ENCODE measurements around the gene PPP1R1A. TPM values are rescaled to one million over a fixed set of nuclear protein-coding genes. Genes with fewer than 3 reads are reported as not detected.
A peak's percentile ranks its signal among the peaks of the same experiment; 100 is the strongest.

PPP1R1A gene
- total RNA-seq, 1 experiment from 2014 or later = 8.5 TPM

DNA sequence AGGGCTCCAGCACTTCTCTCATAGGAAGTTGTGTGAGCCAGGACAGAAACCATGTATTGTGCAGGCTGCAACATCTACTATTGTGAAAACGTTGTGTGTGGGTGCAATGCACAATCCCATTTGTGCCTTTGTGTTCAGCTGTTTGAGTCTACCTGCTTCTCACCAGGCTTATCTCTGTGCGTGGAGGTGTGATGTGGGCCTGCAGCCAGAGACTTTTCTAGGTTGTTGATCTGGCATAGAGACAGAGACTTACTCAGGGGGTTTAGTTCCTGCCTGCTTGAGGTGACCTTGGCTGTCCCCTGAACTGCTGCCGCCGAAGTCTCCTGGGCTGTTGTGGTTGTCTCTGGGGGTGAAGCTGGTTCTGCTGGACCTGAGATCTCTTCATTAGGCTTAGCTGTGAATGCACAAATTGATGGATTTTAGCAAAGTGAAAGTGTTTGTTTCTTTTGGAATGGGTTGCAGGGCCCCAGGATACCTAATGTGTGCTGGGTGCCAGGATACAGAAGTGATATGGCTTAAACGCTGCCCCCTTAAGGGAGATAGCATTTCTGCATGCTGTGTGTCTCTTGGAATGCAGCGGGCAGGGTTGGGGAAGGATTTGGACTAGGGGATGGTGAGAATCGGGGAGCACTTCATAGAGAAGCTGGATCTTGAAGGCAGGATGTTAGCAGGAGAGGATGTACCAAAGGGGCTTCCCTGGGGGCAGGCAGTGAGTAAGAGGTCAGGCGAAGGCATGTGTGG is 43.7 kb upstream of the PPP1R1A start:
- Histone ChIP-seq H2BK120ac (ENCODE audit: low read depth, low read length, poor library complexity, severe bottlenecking) (no peak overlapping the region), H2BK5ac (ENCODE audit: insufficient read length, low read length) (no peak overlapping the region), H4K20me1 (ENCODE audit: control insufficient read depth, insufficient read depth, insufficient read length) (no peaks in the 10 kb centered on the region), H3K56ac (ENCODE audit: insufficient read length, low read depth, low read length) (no peak overlapping the region), H3K79me2 (ENCODE audit: insufficient read depth, low read length) (no peaks in the 10 kb centered on the region), H3K9ac (ENCODE audit: extremely low read depth, insufficient read length, low read length) (no peak overlapping the region), H3K4me2 (ENCODE audit: insufficient read depth, insufficient read length, low read length) (no peak overlapping the region), H3K9me3 (ENCODE audit: control insufficient read depth, low read depth, low read length) (no peaks in the 10 kb centered on the region), H2BK15ac (ENCODE audit: low read depth, low read length) (no peak overlapping the region), H3K4me1 (ENCODE audit: insufficient read depth, low read length) (no peaks in the 10 kb centered on the region), H3K27ac (ENCODE audit: insufficient read length, low read depth, low read length) (no peak overlapping the region), H3K14ac (ENCODE audit: insufficient read depth, low read length) (no peak overlapping the region), H2BK12ac (ENCODE audit: insufficient read length, low read depth, low read length) (no peak overlapping the region), H4K8ac (replicated peaks; ENCODE audit: insufficient read length, low read depth, low read length) (no peak overlapping the region), H2AFZ (ENCODE audit: low read length) (no peak overlapping the region), H2BK20ac (ENCODE audit: low read depth, low read length, poor library complexity, severe bottlenecking) (no peak overlapping the region), H3K4ac (ENCODE audit: low read depth, low read length) (no peak overlapping the region), H3K23me2 (ENCODE audit: insufficient read length, low read depth, low read length, poor library complexity, severe bottlenecking) (no peaks in the 10 kb centered on the region), H3K18ac (ENCODE audit: insufficient read length, low read depth, low read length) (no peak overlapping the region), H4K5ac (ENCODE audit: insufficient read length, low read depth, low read length) (no peak overlapping the region), H3K23ac (ENCODE audit: insufficient read length, low read depth, low read length) (no peak overlapping the region), H2AK5ac (ENCODE audit: insufficient read length, low read length) (no peak overlapping the region), H3T11ph (ENCODE audit: low read length) (no peak overlapping the region), H4K91ac (ENCODE audit: insufficient read length, low read depth, low read length) (no peak overlapping the region), H3K27me3 (ENCODE audit: insufficient read depth, low read length) (no peaks in the 10 kb centered on the region), H3K79me1 (ENCODE audit: insufficient read depth, low read depth, low read length, poor library complexity, severe bottlenecking) (no peaks in the 10 kb centered on the region)
- peak; percentile 58 for DNase-seq
- Mint-ChIP-seq H3K27ac (no peak overlapping the region), H3K9me3 (peaks cover 15 to 20% of the 10 kb centered on the region in 2 experiments), H3K4me1 (peaks cover 2 to 3% of the 10 kb centered on the region in 2 experiments; a peak in 2 of 4 replicates), H3K27me3 (ENCODE audit: low read depth) (peaks cover 61% of the 10 kb centered on the region), H3K4me3 (no peak overlapping the region), H3K36me3 (ENCODE audit: insufficient read depth in 1 of 3, low read depth in 3 of 3) (peaks cover 5 to 9% (median 8%) of the 10 kb centered on the region in 3 experiments; a peak in 5 of 7 replicates)
- TF ChIP-seq, protein P1, sequence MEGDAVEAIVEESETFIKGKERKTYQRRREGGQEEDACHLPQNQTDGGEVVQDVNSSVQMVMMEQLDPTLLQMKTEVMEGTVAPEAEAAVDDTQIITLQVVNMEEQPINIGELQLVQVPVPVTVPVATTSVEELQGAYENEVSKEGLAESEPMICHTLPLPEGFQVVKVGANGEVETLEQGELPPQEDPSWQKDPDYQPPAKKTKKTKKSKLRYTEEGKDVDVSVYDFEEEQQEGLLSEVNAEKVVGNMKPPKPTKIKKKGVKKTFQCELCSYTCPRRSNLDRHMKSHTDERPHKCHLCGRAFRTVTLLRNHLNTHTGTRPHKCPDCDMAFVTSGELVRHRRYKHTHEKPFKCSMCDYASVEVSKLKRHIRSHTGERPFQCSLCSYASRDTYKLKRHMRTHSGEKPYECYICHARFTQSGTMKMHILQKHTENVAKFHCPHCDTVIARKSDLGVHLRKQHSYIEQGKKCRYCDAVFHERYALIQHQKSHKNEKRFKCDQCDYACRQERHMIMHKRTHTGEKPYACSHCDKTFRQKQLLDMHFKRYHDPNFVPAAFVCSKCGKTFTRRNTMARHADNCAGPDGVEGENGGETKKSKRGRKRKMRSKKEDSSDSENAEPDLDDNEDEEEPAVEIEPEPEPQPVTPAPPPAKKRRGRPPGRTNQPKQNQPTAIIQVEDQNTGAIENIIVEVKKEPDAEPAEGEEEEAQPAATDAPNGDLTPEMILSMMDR (conservative IDR thresholded peaks at IDR 0.05) = peak; percentile 64
- no CpG with 5 or more reads among the region's 8 CpGs for WGBS (ENCODE audit: extremely low coverage, insufficient read length, low lambda C conversion rate)
